NCI-H510A treated with DMSO at 0.1 percent for 48 hours (cell line): ENCODE measurements around the gene CMIP.

Source experiments
- DNase-seq: peaks from one replicate; lab custom pipeline; 2025; lab: John Stamatoyannopoulos, UW

CMIP gene

GRCh38 chr16:81495321-81496234 is 51.0 kb downstream of the CMIP start:
- DNase-seq: no peak

GRCh38 chr16:81496321-81496720 is 51.7 kb downstream of the CMIP start:
- DNase-seq: no peak

GRCh38 chr16:81496742-81497141 is 52.1 kb downstream of the CMIP start:
- DNase-seq: no peak

- DNase-seq: no peak
Measured at GRCh38 chr16:81497690-81498089, 53.1 kb downstream of the CMIP start.

- DNase-seq: no peak
Measured at GRCh38 chr16:81498351-81498750, 53.7 kb downstream of the CMIP start.

- no peak for DNase-seq
Measured at GRCh38 chr16:81499576-81500380, 55.2 kb downstream of the CMIP start.

GRCh38 chr16:81500833-81501521 is 56.4 kb downstream of the CMIP start:
- DNase-seq: no peak

- no peak for DNase-seq
Measured at GRCh38 chr16:81502396-81503070, 57.9 kb downstream of the CMIP start.

GRCh38 chr16:81505011-81505661 is 60.5 kb downstream of the CMIP start:
- DNase-seq: peak; percentile 61

- DNase-seq: no peak
Measured at GRCh38 chr16:81509404-81509803, 64.8 kb downstream of the CMIP start.

- DNase-seq: no peak
Measured at GRCh38 chr16:81510016-81510415, 65.4 kb downstream of the CMIP start.

- no peak for DNase-seq
Measured at GRCh38 chr16:81511371-81511770, 66.8 kb downstream of the CMIP start.

GRCh38 chr16:81513204-81514040 is 68.8 kb downstream of the CMIP start:
- DNase-seq: no peak

- DNase-seq: no peak
Measured at GRCh38 chr16:81514041-81514559, 69.5 kb downstream of the CMIP start.

- DNase-seq: no peak
Measured at GRCh38 chr16:81514568-81515258, 70.1 kb downstream of the CMIP start.

GRCh38 chr16:81515281-81515680 is 70.7 kb downstream of the CMIP start:
- DNase-seq: peak; percentile 48

- no peak for DNase-seq
Measured at GRCh38 chr16:81515721-81516120, 71.1 kb downstream of the CMIP start.

- no peak for DNase-seq
Measured at GRCh38 chr16:81516478-81517149, 72.0 kb downstream of the CMIP start.

GRCh38 chr16:81517150-81517499 is 72.5 kb downstream of the CMIP start:
- DNase-seq: no peak
